Stomach (tissue), 9 donors: ENCODE measurements around the gene SELENOO. TPM values are rescaled to one million over a fixed set of nuclear protein-coding genes. Genes with fewer than 3 reads are reported as not detected.

Experiments
- DNase-seq, 2 donors: peaks; one replicate each; pipeline versions ENCODE4 v3.0.0 to v3.0.0-alpha.2; 2013 to 2019
- H3K27ac ChIP-seq, 5 donors: fragments of 200-600 bp in 4 of 5; sonication (generic) in 4 of 5; one replicate each; pipeline ENCODE4 v1.5.1; 2013 to 2019; ENCODE audit warnings: mild to moderate bottlenecking in 1 of 5, moderate library complexity in 1 of 5
- H3K27me3 ChIP-seq, 3 donors: fragments of 200-600 bp; sonication (generic); one replicate each; pipeline ENCODE4 v1.5.1; 2017 to 2019; ENCODE audit warnings: mixed run types in 1 of 3
- H3K36me3 ChIP-seq, 4 donors: fragments of 200-600 bp; sonication (generic); 1 replicate in 3 of 4; 2 replicates in 1 of 4; pipeline ENCODE4 v1.5.1; 2016 to 2019
- H3K4me1 ChIP-seq, 4 donors: fragments of 200-600 bp; sonication (generic); one replicate each; pipeline ENCODE4 v1.5.1; 2016 to 2019
- H3K4me3 ChIP-seq, 4 donors: fragments of 200-600 bp; sonication (generic) in 3 of 4; one replicate each; pipeline ENCODE4 v1.5.1; 2016 to 2019; ENCODE audit warnings: mild to moderate bottlenecking in 1 of 4
- H3K9me3 ChIP-seq, 4 donors: fragments of 200-600 bp; sonication (generic); one replicate each; pipeline ENCODE4 v1.5.1; 2016 to 2019
- EP300 ChIP-seq: sonication (generic); formaldehyde crosslinking; IDR thresholded peaks from one replicate; pipeline ENCODE4 v1.6.1; 2017; ENCODE audit warnings: antibody characterized with exemption
- POLR2A ChIP-seq, 4 donors: fragments of 450-650 bp; IDR thresholded peaks; one replicate each; pipeline ENCODE4 v1.6.1; 2016; ENCODE audit warnings: antibody characterized with exemption in 4 of 4, control low read depth in 2 of 4, mild to moderate bottlenecking in 1 of 4, moderate library complexity in 1 of 4
- POLR2AphosphoS5 ChIP-seq, 3 donors: sonication (generic); formaldehyde crosslinking; IDR thresholded peaks; one replicate each; pipeline ENCODE4 v1.6.1; 2016; ENCODE audit warnings: antibody characterized with exemption in 3 of 3
- WGBS, 5 donors: extraction: QIAGEN DNeasy Blood & Tissue Kit in 3 of 5; methylation state at CpG; one replicate each; pipeline versions ENCODE4 v1.1.5 to v1.1.7; 2013 to 2018; 5-methylcytosine and 5-hydroxymethylcytosine counted together
- intact Hi-C: fragments of 100-400 bp; cut with DNase I; formaldehyde crosslinking; loops from one replicate; pipeline ENCODE4 v1.15.1; 2023; ENCODE audit warnings: low total_unique reads
- polyA plus RNA-seq, 3 donors: library from polyadenylated mRNA; stranded (reverse); fragments of 200-250 nt; gene quantifications; one replicate each; pipeline ENCODE4 v1.2.3, GENCODE V29; 2013
- total RNA-seq, 5 donors: library from RNA; depleted of rRNA; stranded (reverse); fragments of >200 nt; gene quantifications; one replicate each; pipeline versions ENCODE4 v1.1.0 to v1.2.3, GENCODE V29; 2014 to 2016
- TF ChIP-seq, protein P1 (sequence below), 7 experiments: fragments of 450-650 bp in 4 of 7; fragments of 200-600 bp in 3 of 7; sonication (generic) in 3 of 7; IDR thresholded peaks; one replicate each; pipeline ENCODE4 v1.5.1; 2016 to 2019; ENCODE audit warnings: antibody characterized with exemption in 7 of 7, control low read depth in 2 of 7, mild to moderate bottlenecking in 1 of 7
- donor health status: healthy with polysubstance abuse.
- donor health status: Bipolar disorder and iron deficiency.
- donor health status: healthy.

The SELENOO gene
- total and polyA plus RNA-seq, 8 donors = 10.1 to 185 (median 35.3) TPM

GRCh38 chr22:50190182-50190940 is 10.4 kb upstream of the SELENOO start:
- peaks cover 49 to 75% (median 74%) of the 10 kb centered on the region in 4 donors for H3K4me1 ChIP-seq
- H3K27me3 ChIP-seq = no peaks in the 10 kb centered on the region
- TF ChIP-seq POLR2A (IDR thresholded peaks at IDR 0.05) (no peak), POLR2AphosphoS5 (IDR thresholded peaks at IDR 0.05) (peak in 2 of 3 donors; percentile 81 to 82)
- TF ChIP-seq, protein P1, sequence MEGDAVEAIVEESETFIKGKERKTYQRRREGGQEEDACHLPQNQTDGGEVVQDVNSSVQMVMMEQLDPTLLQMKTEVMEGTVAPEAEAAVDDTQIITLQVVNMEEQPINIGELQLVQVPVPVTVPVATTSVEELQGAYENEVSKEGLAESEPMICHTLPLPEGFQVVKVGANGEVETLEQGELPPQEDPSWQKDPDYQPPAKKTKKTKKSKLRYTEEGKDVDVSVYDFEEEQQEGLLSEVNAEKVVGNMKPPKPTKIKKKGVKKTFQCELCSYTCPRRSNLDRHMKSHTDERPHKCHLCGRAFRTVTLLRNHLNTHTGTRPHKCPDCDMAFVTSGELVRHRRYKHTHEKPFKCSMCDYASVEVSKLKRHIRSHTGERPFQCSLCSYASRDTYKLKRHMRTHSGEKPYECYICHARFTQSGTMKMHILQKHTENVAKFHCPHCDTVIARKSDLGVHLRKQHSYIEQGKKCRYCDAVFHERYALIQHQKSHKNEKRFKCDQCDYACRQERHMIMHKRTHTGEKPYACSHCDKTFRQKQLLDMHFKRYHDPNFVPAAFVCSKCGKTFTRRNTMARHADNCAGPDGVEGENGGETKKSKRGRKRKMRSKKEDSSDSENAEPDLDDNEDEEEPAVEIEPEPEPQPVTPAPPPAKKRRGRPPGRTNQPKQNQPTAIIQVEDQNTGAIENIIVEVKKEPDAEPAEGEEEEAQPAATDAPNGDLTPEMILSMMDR (IDR thresholded peaks at IDR 0.05) = peak in 4 of 7 experiments; percentile 12 to 37 (median 28)
- intact Hi-C loops = no loop called here
- peak overlapping the region; percentile 30 to 51 (median 41) for H3K4me3 ChIP-seq
- peaks cover 16 to 27% (median 24%) of the 10 kb centered on the region in 4 donors for H3K36me3 ChIP-seq
- peak; percentile 88 to 95 for DNase-seq
- no peaks in the 10 kb centered on the region for H3K9me3 ChIP-seq
- peak overlapping the region; percentile 82 to 93 (median 89) for H3K27ac ChIP-seq
- WGBS, 5 donors = 3 to 6% (median 6%) methylated on average over 21 to 43 of the region's 43 CpGs

DNA sequence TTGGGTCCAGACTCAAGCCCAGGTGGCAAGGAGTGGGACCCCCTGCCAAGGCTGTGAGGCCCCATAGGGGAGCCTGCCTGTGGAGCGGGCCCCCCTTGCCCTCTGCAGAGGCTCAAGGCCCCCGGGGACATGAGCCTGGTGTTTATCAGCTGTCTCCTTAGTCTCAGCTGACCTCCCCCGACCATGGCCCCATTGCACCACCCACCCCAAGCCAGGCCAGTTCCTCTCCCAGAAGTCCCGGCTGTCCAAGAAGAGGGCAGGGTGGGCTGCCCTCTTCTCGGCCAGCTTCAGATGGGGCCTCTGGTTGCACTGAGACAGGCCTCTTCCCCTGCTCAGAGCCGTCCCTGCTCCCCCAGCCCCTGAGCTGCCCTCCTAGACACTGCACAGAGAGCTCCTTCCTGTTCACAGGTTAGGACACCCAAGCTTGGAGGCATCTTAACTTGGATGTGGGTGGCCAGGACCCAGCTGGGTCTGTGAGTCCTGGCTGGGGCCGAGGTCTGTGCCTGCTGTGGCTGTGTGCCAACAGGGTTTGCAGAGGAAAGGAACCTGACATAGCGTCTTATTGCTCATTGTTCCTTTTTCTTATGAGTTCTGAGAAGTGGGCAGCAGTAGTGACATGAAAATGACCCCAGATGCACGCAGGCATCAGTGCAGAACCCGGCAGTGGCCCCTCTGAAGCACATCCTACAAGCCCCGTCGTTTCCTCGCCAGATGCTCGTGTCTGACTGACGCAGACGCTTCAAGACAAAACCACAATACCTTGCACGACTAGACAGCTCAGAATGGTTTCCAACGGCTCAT is 9.7 kb upstream of the SELENOO start:
- Histone ChIP-seq H3K27ac (peak overlapping the region; percentile 82 to 93 (median 89)), H3K36me3 (peaks cover 16 to 35% (median 32%) of the 10 kb centered on the region in 4 donors), H3K27me3 (no peaks in the 10 kb centered on the region), H3K9me3 (no peaks in the 10 kb centered on the region), H3K4me3 (peak overlapping the region; percentile 30 to 51 (median 41)), H3K4me1 (peaks cover 48 to 74% (median 72%) of the 10 kb centered on the region in 4 donors)
- 41 to 53% (median 48%) methylated on average over 15 to 18 of the region's 18 CpGs for WGBS, 5 donors
- intact Hi-C loops = no loop called here
- TF ChIP-seq, protein P1 (IDR thresholded peaks at IDR 0.05) = no peak
- TF ChIP-seq POLR2A (IDR thresholded peaks at IDR 0.05) (no peak), POLR2AphosphoS5 (IDR thresholded peaks at IDR 0.05) (peak in 1 of 3 donors; percentile 5), EP300 (no peak)
- peak; percentile 61 to 83 for DNase-seq

DNA sequence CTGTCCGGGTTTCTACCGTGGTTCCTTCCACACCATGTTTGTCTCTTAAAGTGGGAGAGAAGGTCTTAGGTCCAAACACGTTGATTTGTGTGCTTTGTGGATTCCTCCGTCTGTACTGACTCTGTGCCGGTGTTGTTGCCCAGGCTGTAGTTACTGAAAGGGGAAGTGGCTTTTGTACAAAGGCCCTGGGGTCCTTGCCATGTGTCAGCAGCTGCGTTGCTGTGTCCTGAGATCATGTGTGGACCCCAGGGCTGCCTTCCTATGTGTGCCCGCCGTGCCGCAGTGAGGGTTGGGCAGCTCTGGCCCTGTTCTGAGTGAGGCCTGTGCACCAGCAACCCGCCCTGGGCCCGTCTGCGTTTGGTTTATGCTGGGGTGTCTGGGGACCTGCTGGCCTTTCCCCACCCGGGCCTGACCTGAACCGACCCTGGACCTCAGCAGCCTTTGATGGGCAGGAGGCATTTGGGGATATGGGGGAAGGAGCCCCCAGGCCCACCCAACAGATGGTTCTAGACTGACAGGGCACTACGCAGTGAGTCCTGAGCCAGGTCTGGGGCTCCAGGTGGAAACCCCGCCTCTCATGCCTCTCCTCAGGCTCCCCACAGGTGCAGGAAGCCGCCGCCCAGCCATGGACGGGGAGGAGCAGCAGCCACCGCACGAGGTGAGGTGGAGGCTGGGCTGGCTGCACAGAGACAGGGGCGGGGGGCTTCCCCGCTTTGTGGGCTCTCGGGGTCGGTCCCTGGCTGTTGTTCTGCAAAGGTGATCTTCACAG is 8.2 kb upstream of the SELENOO start:
- peak overlapping the region; percentile 82 to 93 (median 89) for H3K27ac ChIP-seq
- WGBS, 5 donors = 47 to 67% (median 57%) methylated on average over 22 to 25 of the region's 25 CpGs
- intact Hi-C loops = no loop called here
- H3K4me1 ChIP-seq = peaks cover 38 to 59% (median 58%) of the 10 kb centered on the region in 4 donors
- no peaks in the 10 kb centered on the region for H3K27me3 ChIP-seq
- DNase-seq = peak in 1 of 2 donors; percentile 53
- peaks cover 20 to 50% (median 46%) of the 10 kb centered on the region in 4 donors for H3K36me3 ChIP-seq
- TF ChIP-seq, protein P1 (IDR thresholded peaks at IDR 0.05) = no peak
- TF ChIP-seq POLR2A (IDR thresholded peaks at IDR 0.05) = no peak
- TF ChIP-seq POLR2AphosphoS5 (IDR thresholded peaks at IDR 0.05) = no peak
- no peak for TF ChIP-seq EP300
- peak overlapping the region in 2 of 4 donors; percentile 30 to 44 for H3K4me3 ChIP-seq
- no peaks in the 10 kb centered on the region for H3K9me3 ChIP-seq

DNA sequence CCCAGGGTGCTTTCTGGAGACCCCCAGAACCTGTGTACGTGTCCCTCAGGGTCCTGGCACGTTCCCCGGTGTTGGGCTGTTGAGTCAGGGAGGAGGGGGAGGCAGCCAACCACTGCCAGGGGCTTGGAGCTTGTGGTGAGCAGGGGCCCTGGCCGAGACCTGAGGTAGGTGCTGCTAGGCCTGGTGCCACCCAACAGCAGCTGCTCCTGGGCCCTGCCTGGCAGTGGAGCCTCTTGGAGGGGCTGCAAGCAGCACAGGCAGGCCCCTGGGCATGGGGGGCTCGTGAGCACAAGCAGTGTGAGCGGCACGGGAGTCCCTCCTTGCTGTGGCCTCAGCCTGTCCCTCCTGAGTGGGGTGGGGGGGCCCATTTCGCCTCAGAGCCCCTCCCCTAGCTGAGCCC is 7.2 kb upstream of the SELENOO start:
- H3K4me3 ChIP-seq = no peak overlapping the region
- no peak for DNase-seq
- H3K9me3 ChIP-seq = no peaks in the 10 kb centered on the region
- intact Hi-C loops = no loop called here
- no peaks in the 10 kb centered on the region for H3K27me3 ChIP-seq
- H3K4me1 ChIP-seq = peaks cover 38 to 51% (median 48%) of the 10 kb centered on the region in 4 donors
- H3K36me3 ChIP-seq = peaks cover 29 to 58% (median 55%) of the 10 kb centered on the region in 4 donors
- TF ChIP-seq, protein P1 (IDR thresholded peaks at IDR 0.05) = no peak
- TF ChIP-seq POLR2A (IDR thresholded peaks at IDR 0.05) (no peak), POLR2AphosphoS5 (IDR thresholded peaks at IDR 0.05) (no peak), EP300 (no peak)
- WGBS, 5 donors = 78 to 94% (median 84%) methylated on average over 4 to 8 of the region's 8 CpGs
- no peak overlapping the region for H3K27ac ChIP-seq
